Neural progenitor cell (in vitro differentiated cells): ENCODE measurements around the gene FAIM2. TPM values are rescaled to one million over a fixed set of nuclear protein-coding genes. Genes with fewer than 3 reads are reported as not detected.

Experiments used
- DNase-seq: peaks from one replicate; pipeline ENCODE4 v3.0.0-alpha.2; 2016; ENCODE audit warnings: low spot score
- H2AFZ ChIP-seq: fragments of 200-600 bp; sonication (generic); replicated peaks from 2 replicates; pipeline ENCODE4 v1.6.1; 2016; ENCODE audit warnings: antibody characterized with exemption
- H3F3A ChIP-seq: fragments of 200-600 bp; sonication (generic); 2 replicates; pipeline ENCODE4 v1.6.1; 2016; ENCODE audit warnings: antibody characterized with exemption, low read depth
- H3K27ac ChIP-seq: fragments of 200-600 bp; sonication (generic); 2 replicates; pipeline ENCODE4 v1.5.1; 2016; ENCODE audit warnings: mild to moderate bottlenecking
- H3K27me3 ChIP-seq: fragments of 200-600 bp; sonication (generic); 2 replicates; pipeline ENCODE4 v1.6.1; 2016; ENCODE audit warnings: mild to moderate bottlenecking, moderate library complexity
- H3K36me3 ChIP-seq: fragments of 200-600 bp; sonication (generic); 2 replicates; pipeline ENCODE4 v1.5.1; 2016
- H3K4me1 ChIP-seq: fragments of 200-600 bp; sonication (generic); 2 replicates; pipeline ENCODE4 v1.6.1; 2016; ENCODE audit warnings: mixed run types
- H3K4me2 ChIP-seq: fragments of 200-600 bp; sonication (generic); 2 replicates; pipeline ENCODE4 v1.6.1; 2016
- H3K4me3 ChIP-seq: fragments of 200-600 bp; sonication (generic); 2 replicates; pipeline ENCODE4 v1.5.1; 2016
- H3K79me2 ChIP-seq: fragments of 200-600 bp; sonication (generic); 2 replicates; pipeline ENCODE4 v1.6.1; 2016; ENCODE audit warnings: low read depth
- H3K9ac ChIP-seq: fragments of 200-600 bp; sonication (generic); 2 replicates; pipeline ENCODE4 v1.6.1; 2016
- H3K9me3 ChIP-seq: fragments of 200-600 bp; sonication (generic); 2 replicates; pipeline ENCODE4 v1.5.1; 2016; ENCODE audit warnings: low read depth
- H4K20me1 ChIP-seq: fragments of 200-600 bp; sonication (generic); 2 replicates; pipeline ENCODE4 v1.6.1; 2016; ENCODE audit warnings: low read depth
- H3K27ac Mint-ChIP-seq: 3 replicates; pipeline ENCODE4 v1.8.0; 2021; ENCODE audit warnings: mixed read lengths
- H3K27me3 Mint-ChIP-seq: 2 replicates; pipeline ENCODE4 v1.8.0; 2022; ENCODE audit warnings: low read depth, mild to moderate bottlenecking, inconsistent platforms, moderate library complexity, mixed read lengths; ENCODE audit not compliant: insufficient read depth
- H3K36me3 Mint-ChIP-seq: 3 replicates; pipeline ENCODE4 v1.8.0; 2021; ENCODE audit warnings: mixed read lengths
- H3K4me1 Mint-ChIP-seq: 3 replicates; pipeline ENCODE4 v1.8.0; 2021; ENCODE audit warnings: mixed read lengths
- H3K4me3 Mint-ChIP-seq: 3 replicates; pipeline ENCODE4 v1.8.0; 2021; ENCODE audit warnings: mild to moderate bottlenecking, moderate library complexity, mixed read lengths
- H3K9me3 Mint-ChIP-seq: 3 replicates; pipeline ENCODE4 v1.8.0; 2020; ENCODE audit warnings: mixed read lengths
- CTCF ChIP-seq: fragments of 200-600 bp; sonication (generic); IDR thresholded peaks from 2 replicates; pipeline ENCODE4 v1.5.1; 2017; ENCODE audit warnings: antibody characterized with exemption, mild to moderate bottlenecking
- EZH2 ChIP-seq: fragments of 200-600 bp; sonication (generic); IDR thresholded peaks from 2 replicates; pipeline ENCODE4 v1.6.1; 2017; ENCODE audit warnings: antibody characterized with exemption, mild to moderate bottlenecking, moderate library complexity
- EZH2phosphoT487 ChIP-seq: fragments of 200-600 bp; sonication (generic); IDR thresholded peaks from 2 replicates; pipeline ENCODE4 v1.6.1; 2017; ENCODE audit warnings: antibody characterized with exemption
- total RNA-seq: library from RNA; depleted of rRNA; stranded (reverse); fragments of >200 nt; gene quantifications from 2 replicates; pipeline ENCODE4 v1.2.3, GENCODE V29; 2015; ENCODE audit warnings: low replicate concordance

Gene FAIM2
- total RNA-seq, 1 donor from 2014 or later = 0.39 TPM

GRCh38 chr12:49946086-49946485, 42.4 kb upstream of the FAIM2 start:
- peaks cover 36% of the 10 kb centered on the region for H3K4me1 Mint-ChIP-seq
- H3K4me3 Mint-ChIP-seq = no peak overlapping the region
- H3K27ac ChIP-seq = no peak overlapping the region
- no peak for DNase-seq
- H3F3A ChIP-seq = no peaks in the 10 kb centered on the region
- no peak overlapping the region for H3K9ac ChIP-seq
- H4K20me1 ChIP-seq = no peaks in the 10 kb centered on the region
- no peak for TF ChIP-seq CTCF
- no peak for TF ChIP-seq EZH2phosphoT487
- TF ChIP-seq EZH2 = no peak
- peaks cover 13% of the 10 kb centered on the region for H3K27me3 Mint-ChIP-seq
- H3K27me3 ChIP-seq = peaks cover 27% of the 10 kb centered on the region
- H3K79me2 ChIP-seq = no peaks in the 10 kb centered on the region
- no peaks in the 10 kb centered on the region for H3K9me3 ChIP-seq
- H3K36me3 Mint-ChIP-seq = no peaks in the 10 kb centered on the region
- no peak overlapping the region for H2AFZ ChIP-seq
- no peaks in the 10 kb centered on the region for H3K9me3 Mint-ChIP-seq
- H3K36me3 ChIP-seq = no peaks in the 10 kb centered on the region
- peak overlapping the region; percentile 37 for H3K4me2 ChIP-seq
- H3K27ac Mint-ChIP-seq = no peak overlapping the region
- H3K4me1 ChIP-seq = peaks cover 9% of the 10 kb centered on the region
- peak overlapping the region; percentile 15 for H3K4me3 ChIP-seq

GRCh38 chr12:49945394-49946080, 41.8 kb upstream of the FAIM2 start:
- H3K4me1 Mint-ChIP-seq = peaks cover 39% of the 10 kb centered on the region
- Histone ChIP-seq H3K79me2 (no peaks in the 10 kb centered on the region), H3K4me3 (peak overlapping the region; percentile 42), H3K4me1 (peaks cover 9% of the 10 kb centered on the region), H3K36me3 (no peaks in the 10 kb centered on the region), H3K9ac (no peak overlapping the region), H4K20me1 (no peaks in the 10 kb centered on the region), H3K27me3 (peaks cover 27% of the 10 kb centered on the region), H2AFZ (peak overlapping the region; percentile 94), H3K4me2 (peak overlapping the region; percentile 85), H3K9me3 (no peaks in the 10 kb centered on the region), H3K27ac (no peak overlapping the region), H3F3A (no peaks in the 10 kb centered on the region)
- TF ChIP-seq CTCF (peak; percentile 81), EZH2 (no peak), EZH2phosphoT487 (no peak)
- no peaks in the 10 kb centered on the region for H3K36me3 Mint-ChIP-seq
- H3K27ac Mint-ChIP-seq = peak overlapping the region; percentile 10
- DNase-seq = peak; percentile 88
- H3K27me3 Mint-ChIP-seq = peaks cover 11% of the 10 kb centered on the region
- peak overlapping the region; percentile 82 for H3K4me3 Mint-ChIP-seq
- no peaks in the 10 kb centered on the region for H3K9me3 Mint-ChIP-seq

- peak overlapping the region; percentile 13 for H3K4me3 Mint-ChIP-seq
- no peaks in the 10 kb centered on the region for H3F3A ChIP-seq
- H3K79me2 ChIP-seq = no peaks in the 10 kb centered on the region
- no peaks in the 10 kb centered on the region for H3K9me3 ChIP-seq
- H3K4me3 ChIP-seq = no peak overlapping the region
- H3K9me3 Mint-ChIP-seq = no peaks in the 10 kb centered on the region
- peaks cover 33% of the 10 kb centered on the region for H3K4me1 Mint-ChIP-seq
- peaks cover 27% of the 10 kb centered on the region for H3K27me3 ChIP-seq
- H4K20me1 ChIP-seq = no peaks in the 10 kb centered on the region
- H3K4me2 ChIP-seq = no peak overlapping the region
- H2AFZ ChIP-seq = no peak overlapping the region
- H3K36me3 ChIP-seq = no peaks in the 10 kb centered on the region
- TF ChIP-seq EZH2 (no peak), CTCF (no peak), EZH2phosphoT487 (no peak)
- H3K27me3 Mint-ChIP-seq = peaks cover 11% of the 10 kb centered on the region
- no peak overlapping the region for H3K9ac ChIP-seq
- H3K27ac ChIP-seq = no peak overlapping the region
- H3K27ac Mint-ChIP-seq = no peak overlapping the region
- no peak for DNase-seq
- H3K4me1 ChIP-seq = peaks cover 9% of the 10 kb centered on the region
- H3K36me3 Mint-ChIP-seq = no peaks in the 10 kb centered on the region
These were observed 41.0 kb upstream of the FAIM2 start for GRCh38 chr12:49944718-49945117.
